Neutrophil (primary cell): ENCODE measurements around the gene GLMN.

Source experiments
- H3K27ac ChIP-seq: fragments of 200-600 bp; sonication (generic); 2 replicates; pipeline ENCODE4 v1.5.1; 2016; ENCODE audit warnings: mild to moderate bottlenecking, moderate library complexity
- H3K27me3 ChIP-seq: fragments of 200-600 bp; sonication (generic); 2 replicates; pipeline ENCODE4 v1.6.0; 2016; ENCODE audit warnings: mild to moderate bottlenecking
- H3K36me3 ChIP-seq: fragments of 200-600 bp; sonication (generic); 2 replicates; pipeline ENCODE4 v1.5.1; 2017
- H3K4me1 ChIP-seq, 2 experiments: fragments of 200-600 bp in 1 of 2; sonication (generic) in 1 of 2; 1 replicate in 1 of 2; 2 replicates in 1 of 2; pipeline versions ENCODE4 v1.5.1 to v1.6.1; 2013 to 2016; ENCODE audit warnings: low read depth in 1 of 2, low read length in 1 of 2, mild to moderate bottlenecking in 1 of 2, moderate library complexity in 1 of 2; ENCODE audit not compliant: control insufficient read depth in 1 of 2, insufficient read depth in 1 of 2
- H3K4me3 ChIP-seq, 2 experiments: fragments of 200-600 bp in 1 of 2; sonication (generic) in 1 of 2; 1 replicate in 1 of 2; 2 replicates in 1 of 2; pipeline ENCODE4 v1.5.1; 2013 to 2016; ENCODE audit warnings: low read depth in 1 of 2, low read length in 1 of 2, mild to moderate bottlenecking in 1 of 2, moderate library complexity in 1 of 2
- H3K9me3 ChIP-seq: fragments of 200-600 bp; sonication (generic); 2 replicates; pipeline ENCODE4 v1.5.1; 2016
- TF ChIP-seq, protein P1 (sequence below): fragments of 200-600 bp; sonication (generic); IDR thresholded peaks from 2 replicates; pipeline ENCODE4 v1.5.1; 2016; ENCODE audit warnings: antibody characterized with exemption

The GLMN gene

DNA sequence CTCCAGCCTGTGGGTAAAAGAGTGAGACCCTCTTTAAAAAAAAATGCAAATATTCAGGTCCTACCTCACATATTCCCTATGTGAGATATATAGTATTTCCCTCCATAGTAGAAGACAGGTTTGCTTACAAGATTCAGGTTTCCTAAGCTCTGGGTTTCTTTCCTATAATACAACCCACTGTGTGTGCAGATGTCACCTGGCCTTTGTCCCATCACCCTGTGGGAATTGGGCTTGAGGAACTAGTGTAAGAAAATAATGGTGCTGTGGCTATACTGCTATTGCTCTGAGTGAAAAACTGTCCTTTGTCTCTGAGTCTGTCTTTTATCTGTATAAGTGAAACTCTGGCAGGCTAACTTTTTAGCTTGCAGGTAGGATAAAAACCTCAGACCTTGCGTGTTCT lies 68.1 kb downstream of the GLMN start:
- no peaks in the 10 kb centered on the region for H3K27me3 ChIP-seq
- no peaks in the 10 kb centered on the region for H3K4me1 ChIP-seq
- H3K4me3 ChIP-seq: no peak overlapping the region
- no peaks in the 10 kb centered on the region for H3K36me3 ChIP-seq
- no peaks in the 10 kb centered on the region for H3K9me3 ChIP-seq
- H3K27ac ChIP-seq: no peak overlapping the region
- TF ChIP-seq, protein P1, sequence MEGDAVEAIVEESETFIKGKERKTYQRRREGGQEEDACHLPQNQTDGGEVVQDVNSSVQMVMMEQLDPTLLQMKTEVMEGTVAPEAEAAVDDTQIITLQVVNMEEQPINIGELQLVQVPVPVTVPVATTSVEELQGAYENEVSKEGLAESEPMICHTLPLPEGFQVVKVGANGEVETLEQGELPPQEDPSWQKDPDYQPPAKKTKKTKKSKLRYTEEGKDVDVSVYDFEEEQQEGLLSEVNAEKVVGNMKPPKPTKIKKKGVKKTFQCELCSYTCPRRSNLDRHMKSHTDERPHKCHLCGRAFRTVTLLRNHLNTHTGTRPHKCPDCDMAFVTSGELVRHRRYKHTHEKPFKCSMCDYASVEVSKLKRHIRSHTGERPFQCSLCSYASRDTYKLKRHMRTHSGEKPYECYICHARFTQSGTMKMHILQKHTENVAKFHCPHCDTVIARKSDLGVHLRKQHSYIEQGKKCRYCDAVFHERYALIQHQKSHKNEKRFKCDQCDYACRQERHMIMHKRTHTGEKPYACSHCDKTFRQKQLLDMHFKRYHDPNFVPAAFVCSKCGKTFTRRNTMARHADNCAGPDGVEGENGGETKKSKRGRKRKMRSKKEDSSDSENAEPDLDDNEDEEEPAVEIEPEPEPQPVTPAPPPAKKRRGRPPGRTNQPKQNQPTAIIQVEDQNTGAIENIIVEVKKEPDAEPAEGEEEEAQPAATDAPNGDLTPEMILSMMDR: no peak

DNA sequence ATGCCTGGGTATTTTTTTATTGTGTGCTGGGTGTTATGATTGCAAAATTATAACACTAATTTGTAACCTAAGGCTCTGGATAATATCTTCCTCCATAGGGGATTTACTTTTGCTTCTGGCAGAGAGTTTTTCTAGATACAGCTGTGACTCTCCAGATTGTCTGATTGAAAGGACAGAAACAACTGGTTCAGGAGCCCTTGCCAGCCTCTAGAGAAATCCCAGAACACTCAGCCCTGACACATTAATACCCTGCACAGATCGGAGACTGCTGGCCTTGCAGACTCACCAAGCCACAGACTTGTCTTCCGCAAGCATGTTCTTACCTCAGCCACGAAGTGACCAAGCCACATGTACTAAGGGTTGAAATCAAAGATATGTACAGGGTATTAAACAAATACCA lies 70.4 kb downstream of the GLMN start:
- Histone ChIP-seq H3K27ac (no peak overlapping the region), H3K9me3 (no peaks in the 10 kb centered on the region), H3K27me3 (no peaks in the 10 kb centered on the region), H3K36me3 (no peaks in the 10 kb centered on the region), H3K4me1 (no peaks in the 10 kb centered on the region), H3K4me3 (no peak overlapping the region)
- TF ChIP-seq, protein P1: no peak

DNA sequence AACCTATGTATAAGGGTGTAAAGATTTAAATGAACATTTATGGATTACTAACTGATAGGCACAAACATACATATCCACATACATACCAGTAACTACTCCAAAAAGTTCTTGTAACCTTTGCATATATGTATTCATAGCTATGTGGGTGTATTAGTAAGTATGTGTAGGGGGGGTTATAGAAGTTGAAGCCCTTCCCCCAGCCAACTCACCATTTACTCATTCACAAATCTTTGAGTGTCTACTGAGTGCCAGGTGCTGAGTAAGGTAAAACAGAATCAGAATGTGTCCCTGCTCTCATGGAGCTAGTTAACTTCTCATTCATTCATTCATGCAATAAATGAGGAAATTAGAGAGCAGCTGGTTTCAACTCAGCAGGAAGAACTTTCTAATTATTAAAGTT lies 79.8 kb downstream of the GLMN start:
- Histone ChIP-seq H3K36me3 (no peaks in the 10 kb centered on the region), H3K9me3 (no peaks in the 10 kb centered on the region), H3K27ac (no peak overlapping the region), H3K27me3 (no peaks in the 10 kb centered on the region), H3K4me1 (no peaks in the 10 kb centered on the region), H3K4me3 (no peak overlapping the region)
- TF ChIP-seq, protein P1: no peak

DNA sequence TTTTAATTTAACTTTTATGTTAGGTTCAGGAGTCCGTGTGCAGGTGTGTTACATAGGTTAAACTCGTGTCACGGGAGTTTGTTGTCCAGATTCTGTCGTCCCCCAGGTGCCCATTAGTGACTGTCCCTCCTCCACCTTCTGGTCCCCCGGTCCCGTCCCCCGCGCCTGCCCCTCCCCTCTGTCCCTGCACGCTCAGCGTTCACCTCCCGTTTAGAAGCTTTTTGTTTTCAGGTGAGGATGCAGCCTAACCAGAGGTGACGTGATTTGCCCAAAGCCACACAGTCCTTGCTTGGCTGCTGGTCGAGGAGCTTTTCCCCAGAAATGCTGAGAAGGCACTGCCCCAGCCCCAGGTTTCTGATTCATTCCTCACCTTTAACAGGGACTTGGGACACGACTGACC lies 80.2 kb downstream of the GLMN start:
- Histone ChIP-seq H3K27me3 (no peaks in the 10 kb centered on the region), H3K9me3 (no peaks in the 10 kb centered on the region), H3K4me1 (no peaks in the 10 kb centered on the region), H3K36me3 (no peaks in the 10 kb centered on the region), H3K4me3 (no peak overlapping the region), H3K27ac (no peak overlapping the region)
- TF ChIP-seq, protein P1: no peak

DNA sequence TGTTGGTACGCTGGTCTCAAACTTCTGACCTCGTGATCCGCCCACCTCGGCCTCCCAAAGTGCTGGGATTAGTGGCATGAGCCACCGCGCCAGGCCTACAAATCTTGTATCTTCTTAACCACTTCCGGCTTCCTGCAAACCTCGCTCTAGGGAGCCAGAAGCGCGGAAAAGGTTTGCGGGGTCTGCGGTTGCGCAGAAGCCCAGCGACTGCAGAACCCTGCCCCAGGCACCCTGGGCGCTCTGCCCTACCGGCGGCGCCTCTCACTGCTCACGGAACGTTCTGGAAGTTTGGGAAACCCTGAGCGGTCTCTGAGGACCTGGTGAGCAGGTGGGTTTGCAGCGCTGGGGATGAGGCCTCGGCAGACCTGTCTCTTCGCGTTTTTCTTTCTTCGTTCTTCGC lies 81.1 kb downstream of the GLMN start, which contains the start of gene C1orf146:
TSS of gene C1orf146 (plus strand) at position 195 of the 400 bp plus-strand sequence. CDS start 13,506 bp downstream, outside the sequence.
- TF ChIP-seq, protein P1: no peak
- no peak within 1 kb of the TSS for H3K4me3 ChIP-seq
- no peaks in the 10 kb centered on the region for H3K9me3 ChIP-seq
- H3K4me1 ChIP-seq: no peaks in the 10 kb centered on the region
- no peak within 1 kb of the TSS for H3K27ac ChIP-seq
- H3K27me3 ChIP-seq: no peaks in the 10 kb centered on the region
- no peaks in the 10 kb centered on the region for H3K36me3 ChIP-seq

DNA sequence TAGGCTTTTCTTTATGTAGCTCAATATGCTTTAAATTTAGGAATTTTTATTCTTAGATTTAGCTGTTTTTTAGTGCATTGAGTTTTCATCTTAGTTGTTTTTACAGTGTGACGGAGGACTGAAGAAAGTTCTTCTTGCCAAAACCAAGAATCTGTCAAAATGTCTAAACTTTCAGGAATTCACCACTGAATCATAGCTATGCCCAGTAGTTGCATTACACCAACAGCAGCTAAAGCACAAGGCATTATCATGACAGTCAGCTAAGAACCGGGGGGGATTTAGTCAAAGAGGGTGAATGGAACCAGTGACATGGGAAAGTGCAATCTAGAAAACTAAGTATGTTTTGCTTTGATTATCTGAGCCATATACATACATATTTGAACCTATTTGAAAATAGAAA lies 87.6 kb downstream of the GLMN start:
- no peaks in the 10 kb centered on the region for H3K27me3 ChIP-seq
- no peaks in the 10 kb centered on the region for H3K4me1 ChIP-seq
- TF ChIP-seq, protein P1: no peak
- H3K4me3 ChIP-seq: no peak overlapping the region
- no peak overlapping the region for H3K27ac ChIP-seq
- H3K36me3 ChIP-seq: no peaks in the 10 kb centered on the region
- H3K9me3 ChIP-seq: no peaks in the 10 kb centered on the region
